T-helper 1 cell treated with Interleukin-12 subunit alpha and Interleukin-12 subunit beta and Interleukin-4 antibody, amounts not matched to agents 30 μg/mL and 1 μg/mL, for 36 hours (primary cell): ENCODE results near the gene KIAA0513.
A peak's percentile ranks its signal among the peaks of the same experiment; 100 is the strongest.

Experiments
- H3K27ac Mint-ChIP-seq: one replicate; pipeline ENCODE4 v1.8.0; 2021; ENCODE audit warnings: mild to moderate bottlenecking, mixed read lengths
- H3K27me3 Mint-ChIP-seq: one replicate; pipeline ENCODE4 v1.8.0; 2021; ENCODE audit warnings: low read depth, mixed read lengths
- H3K36me3 Mint-ChIP-seq: one replicate; pipeline ENCODE4 v1.8.0; 2021; ENCODE audit warnings: low read depth, mixed read lengths
- H3K4me1 Mint-ChIP-seq: one replicate; pipeline ENCODE4 v1.8.0; 2021; ENCODE audit warnings: low read depth, mixed read lengths
- H3K4me3 Mint-ChIP-seq: one replicate; pipeline ENCODE4 v1.8.0; 2021; ENCODE audit warnings: mild to moderate bottlenecking, moderate library complexity, mixed read lengths
- H3K9me3 Mint-ChIP-seq: one replicate; pipeline ENCODE4 v1.8.0; 2021; ENCODE audit warnings: mixed read lengths

Gene KIAA0513

GRCh38 chr16:85011846-85012284 lies 15.7 kb upstream of the KIAA0513 start:
- peaks cover 21% of the 10 kb centered on the region for H3K4me1 Mint-ChIP-seq
- peaks cover 14% of the 10 kb centered on the region for H3K36me3 Mint-ChIP-seq

GRCh38 chr16:85014311-85014710 lies 13.3 kb upstream of the KIAA0513 start:
- Mint-ChIP-seq H3K4me1 (peaks cover 18% of the 10 kb centered on the region), H3K9me3 (no peaks in the 10 kb centered on the region), H3K27ac (no peak overlapping the region), H3K27me3 (peaks cover 10% of the 10 kb centered on the region), H3K4me3 (no peak overlapping the region), H3K36me3 (peaks cover 11% of the 10 kb centered on the region)

More at GRCh38 chr16:85011846-85012284, 15.7 kb upstream of the KIAA0513 start:
- Mint-ChIP-seq H3K27me3 (peaks cover 10% of the 10 kb centered on the region), H3K4me3 (peak overlapping the region; percentile 99), H3K27ac (peak overlapping the region; percentile 99), H3K9me3 (no peaks in the 10 kb centered on the region)

GRCh38 chr16:85015481-85016187 lies 12.0 kb upstream of the KIAA0513 start:
- H3K4me3 Mint-ChIP-seq, result no peak overlapping the region
- peaks cover 9% of the 10 kb centered on the region for H3K4me1 Mint-ChIP-seq
- H3K9me3 Mint-ChIP-seq, result no peaks in the 10 kb centered on the region
- peaks cover 8% of the 10 kb centered on the region for H3K36me3 Mint-ChIP-seq
- H3K27me3 Mint-ChIP-seq, result peaks cover 20% of the 10 kb centered on the region
- H3K27ac Mint-ChIP-seq, result no peak overlapping the region

GRCh38 chr16:85017151-85017550 lies 10.4 kb upstream of the KIAA0513 start:
- H3K4me3 Mint-ChIP-seq, result no peak overlapping the region
- no peak overlapping the region for H3K27ac Mint-ChIP-seq
- H3K36me3 Mint-ChIP-seq, result no peaks in the 10 kb centered on the region
- no peaks in the 10 kb centered on the region for H3K9me3 Mint-ChIP-seq
- H3K4me1 Mint-ChIP-seq, result peaks cover 4% of the 10 kb centered on the region
- peaks cover 24% of the 10 kb centered on the region for H3K27me3 Mint-ChIP-seq

GRCh38 chr16:85017633-85018032 lies 10.0 kb upstream of the KIAA0513 start:
- Mint-ChIP-seq H3K27ac (no peak overlapping the region), H3K36me3 (no peaks in the 10 kb centered on the region), H3K27me3 (peaks cover 24% of the 10 kb centered on the region), H3K4me1 (peaks cover 4% of the 10 kb centered on the region), H3K4me3 (no peak overlapping the region), H3K9me3 (no peaks in the 10 kb centered on the region)

- Mint-ChIP-seq H3K9me3 (no peaks in the 10 kb centered on the region), H3K4me3 (no peak overlapping the region), H3K27me3 (peaks cover 24% of the 10 kb centered on the region), H3K4me1 (peaks cover 4% of the 10 kb centered on the region), H3K36me3 (no peaks in the 10 kb centered on the region), H3K27ac (no peak overlapping the region)
These were observed 8.9 kb upstream of the KIAA0513 start for GRCh38 chr16:85018529-85019236.

DNA sequence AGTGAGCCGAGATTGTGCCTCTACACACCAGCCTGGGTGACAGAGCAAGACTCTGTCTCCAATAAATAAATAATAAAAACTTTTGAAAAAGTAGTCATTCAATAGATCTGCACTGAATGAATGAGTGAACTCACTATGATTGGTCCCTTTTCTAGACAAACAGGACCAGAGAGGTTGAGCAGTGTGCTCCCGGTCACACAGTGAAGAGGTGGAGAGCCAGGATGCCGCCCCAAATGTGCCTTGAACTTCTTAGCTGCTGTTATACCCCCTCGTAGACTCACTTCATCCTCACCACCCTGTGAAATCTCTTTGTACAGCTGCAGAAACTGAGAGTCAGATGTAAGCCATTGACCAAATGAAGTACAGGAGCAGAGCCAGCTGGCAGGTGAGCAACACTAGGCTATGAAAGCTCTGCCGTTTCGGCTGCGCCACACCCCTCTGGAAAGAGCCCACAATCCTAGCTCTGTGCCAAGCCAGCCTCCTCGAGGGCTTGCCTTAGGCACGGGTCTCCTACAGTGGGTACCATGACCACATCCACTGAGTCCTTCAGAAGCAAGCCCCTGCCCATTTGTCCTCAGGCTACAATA lies 7.8 kb upstream of the KIAA0513 start:
- Mint-ChIP-seq H3K9me3 (no peaks in the 10 kb centered on the region), H3K36me3 (no peaks in the 10 kb centered on the region), H3K27ac (no peak overlapping the region), H3K4me3 (no peak overlapping the region), H3K27me3 (peaks cover 16% of the 10 kb centered on the region), H3K4me1 (peaks cover 4% of the 10 kb centered on the region)

- Mint-ChIP-seq H3K4me3 (peak overlapping the region; percentile 54), H3K4me1 (peaks cover 31% of the 10 kb centered on the region), H3K27ac (no peak overlapping the region), H3K36me3 (no peaks in the 10 kb centered on the region), H3K27me3 (peaks cover 4% of the 10 kb centered on the region), H3K9me3 (no peaks in the 10 kb centered on the region)
These were observed 1.6 kb upstream of the KIAA0513 start for GRCh38 chr16:85025781-85026653.

DNA sequence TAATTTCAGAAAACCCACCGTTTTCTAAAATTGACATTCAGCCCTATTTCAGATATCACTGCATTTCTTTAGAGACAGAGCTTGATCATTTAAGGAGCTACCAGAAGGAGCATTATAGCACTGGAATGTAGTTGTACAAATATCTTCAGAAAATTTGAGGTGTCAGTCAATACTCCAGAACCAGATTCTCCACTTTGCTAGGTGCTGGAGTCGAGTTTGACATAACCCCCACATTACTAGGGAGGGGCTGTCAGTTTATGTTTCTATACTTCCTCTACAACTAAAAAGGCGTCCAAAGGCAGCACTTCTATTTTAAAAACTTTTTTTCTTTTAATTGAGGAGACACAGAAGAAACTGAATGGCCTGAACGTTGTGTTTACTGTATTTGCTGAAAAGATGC lies 892 bp upstream of the KIAA0513 start:
- Mint-ChIP-seq H3K9me3 (no peaks in the 10 kb centered on the region), H3K27me3 (no peaks in the 10 kb centered on the region), H3K36me3 (no peaks in the 10 kb centered on the region), H3K27ac (peak overlapping the region; percentile 41), H3K4me1 (peaks cover 33% of the 10 kb centered on the region), H3K4me3 (peak overlapping the region; percentile 54)

GRCh38 chr16:85027958-85028684 lies 526 bp downstream of the KIAA0513 start:
- no peaks in the 10 kb centered on the region for H3K36me3 Mint-ChIP-seq
- no peaks in the 10 kb centered on the region for H3K9me3 Mint-ChIP-seq
- peaks cover 33% of the 10 kb centered on the region for H3K4me1 Mint-ChIP-seq
- H3K27me3 Mint-ChIP-seq, result no peaks in the 10 kb centered on the region
- peak overlapping the region; percentile 91 for H3K4me3 Mint-ChIP-seq
- H3K27ac Mint-ChIP-seq, result peak overlapping the region; percentile 95

DNA sequence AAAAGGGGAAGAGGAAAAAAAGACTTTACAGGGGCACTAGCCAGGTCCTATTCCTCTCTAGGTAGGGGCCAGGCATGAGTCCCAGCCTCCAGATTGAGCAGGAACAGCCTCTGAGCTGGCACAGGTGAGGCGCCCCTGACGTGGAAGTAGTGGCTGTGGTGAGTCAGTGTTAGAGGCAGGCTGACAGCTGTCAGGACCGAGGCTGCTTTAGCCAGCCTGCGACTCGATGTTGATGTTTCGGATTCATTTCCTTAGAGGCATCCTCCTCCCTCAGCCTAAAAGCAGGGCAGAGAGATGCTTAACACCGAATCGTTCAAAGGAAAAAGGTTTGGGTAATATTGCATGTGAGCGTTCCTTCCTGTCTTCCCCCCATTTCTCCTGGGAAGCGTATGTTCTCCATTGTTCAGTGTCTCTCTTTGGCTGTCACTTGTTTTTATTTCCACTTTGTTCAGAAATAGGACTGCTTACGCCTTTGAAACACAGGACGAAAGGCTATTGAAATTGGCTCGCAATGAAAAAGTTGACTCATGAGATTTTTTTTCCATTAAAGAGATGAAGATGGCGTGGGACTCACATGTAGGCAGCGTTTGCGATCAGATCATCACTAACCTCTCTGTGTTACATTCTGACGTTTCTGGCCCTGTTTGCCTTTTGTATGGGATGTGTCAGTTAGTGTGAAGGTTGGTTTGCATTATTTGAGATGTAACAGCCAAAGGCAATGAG lies 1.3 kb downstream of the KIAA0513 start:
- Mint-ChIP-seq H3K4me3 (peak overlapping the region; percentile 91), H3K27ac (peak overlapping the region; percentile 95), H3K4me1 (peaks cover 33% of the 10 kb centered on the region), H3K27me3 (no peaks in the 10 kb centered on the region), H3K9me3 (no peaks in the 10 kb centered on the region), H3K36me3 (no peaks in the 10 kb centered on the region)

DNA sequence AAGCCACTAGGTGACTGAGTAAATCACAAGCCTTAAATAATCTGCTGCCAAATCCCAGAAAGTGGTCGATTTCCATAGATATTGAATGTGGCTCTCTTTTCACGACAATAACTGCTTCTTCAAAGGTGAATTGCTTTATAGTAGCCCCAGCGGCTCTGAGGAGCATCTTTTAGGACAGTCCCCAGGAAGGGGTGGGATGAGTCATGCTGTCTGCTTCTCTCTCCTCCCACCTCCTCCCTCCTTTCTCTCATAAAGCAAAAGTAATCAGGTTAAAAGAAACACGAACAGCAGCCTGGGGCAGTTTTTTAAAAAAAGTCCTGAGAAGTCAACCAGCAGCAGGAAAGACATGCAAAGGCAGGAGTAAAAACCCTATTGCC lies 1.8 kb downstream of the KIAA0513 start:
- peaks cover 33% of the 10 kb centered on the region for H3K4me1 Mint-ChIP-seq
- H3K27me3 Mint-ChIP-seq, result no peaks in the 10 kb centered on the region
- H3K36me3 Mint-ChIP-seq, result no peaks in the 10 kb centered on the region
- peak overlapping the region; percentile 95 for H3K27ac Mint-ChIP-seq
- H3K9me3 Mint-ChIP-seq, result no peaks in the 10 kb centered on the region
- H3K4me3 Mint-ChIP-seq, result peak overlapping the region; percentile 91

GRCh38 chr16:85029981-85030401 lies 2.4 kb downstream of the KIAA0513 start:
- H3K4me3 Mint-ChIP-seq, result no peak overlapping the region
- H3K36me3 Mint-ChIP-seq, result no peaks in the 10 kb centered on the region

More at GRCh38 chr16:85029981-85030401, 2.4 kb downstream of the KIAA0513 start:
- Mint-ChIP-seq H3K9me3 (no peaks in the 10 kb centered on the region), H3K27ac (no peak overlapping the region), H3K4me1 (peaks cover 33% of the 10 kb centered on the region), H3K27me3 (no peaks in the 10 kb centered on the region)
